Neural progenitor cell (in vitro differentiated cells): ENCODE results near the gene TBL1X. TPM values are rescaled to one million over a fixed set of nuclear protein-coding genes. Genes with fewer than 3 reads are reported as not detected.

Experiments
- DNase-seq: peaks from one replicate; pipeline ENCODE4 v3.0.0-alpha.2; 2016; ENCODE audit warnings: low spot score
- H2AFZ ChIP-seq: fragments of 200-600 bp; sonication (generic); replicated peaks from 2 replicates; pipeline ENCODE4 v1.6.1; 2016; ENCODE audit warnings: antibody characterized with exemption
- H3F3A ChIP-seq: fragments of 200-600 bp; sonication (generic); 2 replicates; pipeline ENCODE4 v1.6.1; 2016; ENCODE audit warnings: antibody characterized with exemption, low read depth
- H3K27ac ChIP-seq: fragments of 200-600 bp; sonication (generic); 2 replicates; pipeline ENCODE4 v1.5.1; 2016; ENCODE audit warnings: mild to moderate bottlenecking
- H3K27me3 ChIP-seq: fragments of 200-600 bp; sonication (generic); 2 replicates; pipeline ENCODE4 v1.6.1; 2016; ENCODE audit warnings: mild to moderate bottlenecking, moderate library complexity
- H3K36me3 ChIP-seq: fragments of 200-600 bp; sonication (generic); 2 replicates; pipeline ENCODE4 v1.5.1; 2016
- H3K4me1 ChIP-seq: fragments of 200-600 bp; sonication (generic); 2 replicates; pipeline ENCODE4 v1.6.1; 2016; ENCODE audit warnings: mixed run types
- H3K4me2 ChIP-seq: fragments of 200-600 bp; sonication (generic); 2 replicates; pipeline ENCODE4 v1.6.1; 2016
- H3K4me3 ChIP-seq: fragments of 200-600 bp; sonication (generic); 2 replicates; pipeline ENCODE4 v1.5.1; 2016
- H3K79me2 ChIP-seq: fragments of 200-600 bp; sonication (generic); 2 replicates; pipeline ENCODE4 v1.6.1; 2016; ENCODE audit warnings: low read depth
- H3K9ac ChIP-seq: fragments of 200-600 bp; sonication (generic); 2 replicates; pipeline ENCODE4 v1.6.1; 2016
- H3K9me3 ChIP-seq: fragments of 200-600 bp; sonication (generic); 2 replicates; pipeline ENCODE4 v1.5.1; 2016; ENCODE audit warnings: low read depth
- H4K20me1 ChIP-seq: fragments of 200-600 bp; sonication (generic); 2 replicates; pipeline ENCODE4 v1.6.1; 2016; ENCODE audit warnings: low read depth
- H3K27ac Mint-ChIP-seq: 3 replicates; pipeline ENCODE4 v1.8.0; 2021; ENCODE audit warnings: mixed read lengths
- H3K27me3 Mint-ChIP-seq: 2 replicates; pipeline ENCODE4 v1.8.0; 2022; ENCODE audit warnings: low read depth, mild to moderate bottlenecking, inconsistent platforms, moderate library complexity, mixed read lengths; ENCODE audit not compliant: insufficient read depth
- H3K36me3 Mint-ChIP-seq: 3 replicates; pipeline ENCODE4 v1.8.0; 2021; ENCODE audit warnings: mixed read lengths
- H3K4me1 Mint-ChIP-seq: 3 replicates; pipeline ENCODE4 v1.8.0; 2021; ENCODE audit warnings: mixed read lengths
- H3K4me3 Mint-ChIP-seq: 3 replicates; pipeline ENCODE4 v1.8.0; 2021; ENCODE audit warnings: mild to moderate bottlenecking, moderate library complexity, mixed read lengths
- H3K9me3 Mint-ChIP-seq: 3 replicates; pipeline ENCODE4 v1.8.0; 2020; ENCODE audit warnings: mixed read lengths
- EZH2 ChIP-seq: fragments of 200-600 bp; sonication (generic); IDR thresholded peaks from 2 replicates; pipeline ENCODE4 v1.6.1; 2017; ENCODE audit warnings: antibody characterized with exemption, mild to moderate bottlenecking, moderate library complexity
- EZH2phosphoT487 ChIP-seq: fragments of 200-600 bp; sonication (generic); IDR thresholded peaks from 2 replicates; pipeline ENCODE4 v1.6.1; 2017; ENCODE audit warnings: antibody characterized with exemption
- total RNA-seq: library from RNA; depleted of rRNA; stranded (reverse); fragments of >200 nt; gene quantifications from 2 replicates; pipeline ENCODE4 v1.2.3, GENCODE V29; 2015; ENCODE audit warnings: low replicate concordance
- TF ChIP-seq, protein P1 (sequence below): fragments of 200-600 bp; sonication (generic); IDR thresholded peaks from 2 replicates; pipeline ENCODE4 v1.5.1; 2017; ENCODE audit warnings: antibody characterized with exemption, mild to moderate bottlenecking

The TBL1X gene
- total RNA-seq, 1 donor from 2014 or later, result 35.7 TPM

DNA sequence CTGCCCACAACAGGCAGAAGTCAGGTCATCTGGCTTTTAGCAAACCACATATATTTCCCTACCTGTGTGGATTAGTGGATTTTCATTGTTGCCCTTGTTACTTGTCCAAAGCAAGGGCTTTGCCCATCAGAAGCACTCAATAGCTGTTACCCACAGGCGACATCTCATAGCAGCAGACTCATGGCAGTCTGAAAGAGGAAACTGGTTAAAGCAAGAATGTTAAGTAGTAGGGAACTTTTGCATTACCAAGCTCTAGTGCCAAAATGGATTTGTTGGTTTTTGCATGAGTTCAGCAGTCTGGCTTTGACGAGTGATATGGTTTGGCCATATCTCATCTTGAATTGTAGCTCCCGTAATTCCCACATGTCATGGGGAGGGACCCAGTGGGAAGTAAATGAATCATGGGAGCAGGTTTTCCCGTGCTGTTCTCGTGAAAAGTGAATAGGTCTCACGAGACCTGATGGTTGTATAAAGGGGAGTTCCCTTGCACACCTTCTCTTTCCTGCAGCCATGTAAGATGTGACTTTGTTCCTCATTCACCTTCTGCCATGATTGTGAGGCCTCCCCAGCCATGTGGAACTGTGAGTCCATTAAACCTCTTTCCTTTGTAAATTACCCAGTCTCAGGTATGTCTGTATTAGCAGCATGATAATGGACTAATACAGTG lies 192.9 kb downstream of the TBL1X start:
- Mint-ChIP-seq H3K4me3 (no peak overlapping the region), H3K4me1 (no peaks in the 10 kb centered on the region), H3K9me3 (no peaks in the 10 kb centered on the region), H3K36me3 (peaks cover 46% of the 10 kb centered on the region), H3K27ac (no peak overlapping the region), H3K27me3 (no peaks in the 10 kb centered on the region)
- no peak overlapping the region for H3K9ac ChIP-seq
- TF ChIP-seq EZH2phosphoT487 (no peak), EZH2 (no peak)
- TF ChIP-seq, protein P1, sequence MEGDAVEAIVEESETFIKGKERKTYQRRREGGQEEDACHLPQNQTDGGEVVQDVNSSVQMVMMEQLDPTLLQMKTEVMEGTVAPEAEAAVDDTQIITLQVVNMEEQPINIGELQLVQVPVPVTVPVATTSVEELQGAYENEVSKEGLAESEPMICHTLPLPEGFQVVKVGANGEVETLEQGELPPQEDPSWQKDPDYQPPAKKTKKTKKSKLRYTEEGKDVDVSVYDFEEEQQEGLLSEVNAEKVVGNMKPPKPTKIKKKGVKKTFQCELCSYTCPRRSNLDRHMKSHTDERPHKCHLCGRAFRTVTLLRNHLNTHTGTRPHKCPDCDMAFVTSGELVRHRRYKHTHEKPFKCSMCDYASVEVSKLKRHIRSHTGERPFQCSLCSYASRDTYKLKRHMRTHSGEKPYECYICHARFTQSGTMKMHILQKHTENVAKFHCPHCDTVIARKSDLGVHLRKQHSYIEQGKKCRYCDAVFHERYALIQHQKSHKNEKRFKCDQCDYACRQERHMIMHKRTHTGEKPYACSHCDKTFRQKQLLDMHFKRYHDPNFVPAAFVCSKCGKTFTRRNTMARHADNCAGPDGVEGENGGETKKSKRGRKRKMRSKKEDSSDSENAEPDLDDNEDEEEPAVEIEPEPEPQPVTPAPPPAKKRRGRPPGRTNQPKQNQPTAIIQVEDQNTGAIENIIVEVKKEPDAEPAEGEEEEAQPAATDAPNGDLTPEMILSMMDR, result no peak
- no peaks in the 10 kb centered on the region for H3F3A ChIP-seq
- no peaks in the 10 kb centered on the region for H3K36me3 ChIP-seq
- H3K79me2 ChIP-seq, result no peaks in the 10 kb centered on the region
- H3K27me3 ChIP-seq, result no peaks in the 10 kb centered on the region
- no peak for DNase-seq
- H3K9me3 ChIP-seq, result no peaks in the 10 kb centered on the region
- no peak overlapping the region for H3K4me3 ChIP-seq
- no peaks in the 10 kb centered on the region for H4K20me1 ChIP-seq
- H3K4me2 ChIP-seq, result no peak overlapping the region
- no peak overlapping the region for H3K27ac ChIP-seq
- H2AFZ ChIP-seq, result no peak overlapping the region
- no peaks in the 10 kb centered on the region for H3K4me1 ChIP-seq

DNA sequence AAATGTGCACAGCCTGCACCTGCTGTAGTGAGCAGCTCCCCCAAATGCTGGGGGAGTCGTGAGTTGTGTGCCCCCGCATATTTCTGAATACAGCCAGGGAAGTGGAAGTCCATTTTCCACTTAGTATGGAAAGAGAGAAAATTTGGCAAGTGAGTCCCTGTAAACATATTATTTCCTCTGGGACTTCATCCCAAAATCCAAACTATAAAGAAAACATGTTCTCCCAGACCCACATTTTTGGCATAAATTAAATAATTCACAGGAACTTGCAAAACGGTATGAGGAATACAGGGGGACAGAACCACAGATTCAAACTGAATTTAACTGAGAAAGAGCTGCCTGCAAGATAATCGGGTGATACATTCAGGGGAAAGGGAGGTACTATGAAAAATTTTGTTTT lies 193.6 kb downstream of the TBL1X start:
- Histone ChIP-seq H3K36me3 (no peaks in the 10 kb centered on the region), H4K20me1 (no peaks in the 10 kb centered on the region), H3K27ac (no peak overlapping the region), H3K9me3 (no peaks in the 10 kb centered on the region), H3K79me2 (no peaks in the 10 kb centered on the region), H3K4me1 (no peaks in the 10 kb centered on the region), H2AFZ (no peak overlapping the region), H3K4me2 (no peak overlapping the region), H3K4me3 (no peak overlapping the region), H3K9ac (no peak overlapping the region), H3K27me3 (no peaks in the 10 kb centered on the region), H3F3A (no peaks in the 10 kb centered on the region)
- no peak for DNase-seq
- TF ChIP-seq EZH2, result no peak
- TF ChIP-seq EZH2phosphoT487, result no peak
- TF ChIP-seq, protein P1, result no peak
- Mint-ChIP-seq H3K4me3 (no peak overlapping the region), H3K4me1 (no peaks in the 10 kb centered on the region), H3K36me3 (peaks cover 43% of the 10 kb centered on the region), H3K27me3 (no peaks in the 10 kb centered on the region), H3K9me3 (no peaks in the 10 kb centered on the region), H3K27ac (no peak overlapping the region)

DNA sequence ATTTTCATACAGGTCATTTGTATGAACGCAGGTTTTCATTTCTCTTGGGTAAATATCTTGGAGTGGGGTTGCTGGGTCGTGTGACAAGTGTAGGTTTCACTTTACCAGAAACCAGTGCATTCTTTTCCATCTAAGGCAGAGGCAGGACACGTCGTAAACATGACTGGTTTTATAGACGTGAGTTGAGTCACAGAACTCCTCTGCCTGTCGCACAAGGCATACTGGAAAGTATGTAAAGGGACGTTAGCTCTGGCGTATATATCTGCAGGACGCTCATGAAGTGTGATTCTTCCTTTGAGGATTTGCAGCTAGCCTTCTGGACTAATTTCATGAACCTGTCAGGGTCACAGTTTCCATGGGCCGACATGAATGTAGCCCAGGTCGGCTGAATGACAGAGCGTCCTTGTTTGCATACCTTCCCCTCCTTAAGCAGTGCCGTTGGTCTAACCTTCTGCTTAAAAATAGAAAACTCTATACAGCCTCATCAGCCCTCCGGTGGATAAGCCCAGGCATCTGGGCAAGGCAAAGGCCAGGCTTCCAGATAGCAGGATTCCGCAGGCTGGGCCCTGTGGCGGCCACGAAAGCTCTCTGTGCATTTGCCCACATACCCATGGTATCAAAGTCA lies 194.8 kb downstream of the TBL1X start:
- TF ChIP-seq EZH2phosphoT487, result no peak
- TF ChIP-seq, protein P1, result no peak
- TF ChIP-seq EZH2, result no peak
- Mint-ChIP-seq H3K9me3 (peaks cover 3% of the 10 kb centered on the region), H3K36me3 (peaks cover 32% of the 10 kb centered on the region), H3K4me1 (no peaks in the 10 kb centered on the region), H3K27ac (no peak overlapping the region), H3K27me3 (peaks cover 2% of the 10 kb centered on the region), H3K4me3 (no peak overlapping the region)
- Histone ChIP-seq H3K4me1 (no peaks in the 10 kb centered on the region), H3K9ac (no peak overlapping the region), H2AFZ (no peak overlapping the region), H3K4me3 (no peak overlapping the region), H4K20me1 (no peaks in the 10 kb centered on the region), H3F3A (no peaks in the 10 kb centered on the region), H3K79me2 (no peaks in the 10 kb centered on the region), H3K27me3 (no peaks in the 10 kb centered on the region), H3K36me3 (no peaks in the 10 kb centered on the region), H3K27ac (no peak overlapping the region), H3K4me2 (no peak overlapping the region), H3K9me3 (no peaks in the 10 kb centered on the region)
- DNase-seq, result no peak
